CD4-positive, alpha-beta T cell treated with Interleukin-15 for 4 hours (primary cell): ENCODE measurements around the gene ZNF862.
"Not testable (repeated sequence)": the region's sequence is repeated elsewhere in the genome, so short reads cannot be mapped to it uniquely, and the experiment has no call there.

Experiments
- DNase-seq: peaks from one replicate; pipeline ENCODE4 v3.0.0-alpha.2; 2020; ENCODE audit warnings: low spot score

Gene ZNF862

GRCh38 chr7:149824748-149825566 is 13.2 kb upstream of the ZNF862 start:
- DNase-seq = no peak

- DNase-seq = no peak
These were observed 12.4 kb upstream of the ZNF862 start for GRCh38 chr7:149825567-149826343.

GRCh38 chr7:149826344-149827088 is 11.7 kb upstream of the ZNF862 start:
- no peak for DNase-seq

GRCh38 chr7:149827089-149827981 is 10.8 kb upstream of the ZNF862 start:
- DNase-seq = no peak

GRCh38 chr7:149828357-149829309 is 9.5 kb upstream of the ZNF862 start:
- DNase-seq = no peak

DNA sequence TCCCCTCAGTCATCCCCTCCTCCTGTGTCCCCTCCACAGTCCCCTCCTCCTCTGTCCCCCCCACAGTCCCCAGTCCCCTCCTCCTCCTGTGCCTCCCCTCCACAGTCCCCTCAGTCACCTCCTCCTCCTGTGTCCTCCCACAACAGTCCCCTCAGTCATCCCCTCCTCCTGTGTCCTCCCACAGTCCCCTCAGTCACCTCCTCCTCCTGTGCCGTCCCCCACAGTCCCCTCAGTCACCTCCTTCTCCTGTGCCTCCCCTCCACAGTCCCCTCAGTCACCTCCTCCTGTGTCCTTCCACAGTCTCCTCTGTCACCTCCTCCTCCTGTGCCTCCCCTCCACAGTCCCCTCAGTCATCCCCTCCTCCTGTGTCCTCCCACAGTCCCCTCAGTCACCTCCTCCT is 7.6 kb upstream of the ZNF862 start:
- not testable (repeated sequence) for DNase-seq

DNA sequence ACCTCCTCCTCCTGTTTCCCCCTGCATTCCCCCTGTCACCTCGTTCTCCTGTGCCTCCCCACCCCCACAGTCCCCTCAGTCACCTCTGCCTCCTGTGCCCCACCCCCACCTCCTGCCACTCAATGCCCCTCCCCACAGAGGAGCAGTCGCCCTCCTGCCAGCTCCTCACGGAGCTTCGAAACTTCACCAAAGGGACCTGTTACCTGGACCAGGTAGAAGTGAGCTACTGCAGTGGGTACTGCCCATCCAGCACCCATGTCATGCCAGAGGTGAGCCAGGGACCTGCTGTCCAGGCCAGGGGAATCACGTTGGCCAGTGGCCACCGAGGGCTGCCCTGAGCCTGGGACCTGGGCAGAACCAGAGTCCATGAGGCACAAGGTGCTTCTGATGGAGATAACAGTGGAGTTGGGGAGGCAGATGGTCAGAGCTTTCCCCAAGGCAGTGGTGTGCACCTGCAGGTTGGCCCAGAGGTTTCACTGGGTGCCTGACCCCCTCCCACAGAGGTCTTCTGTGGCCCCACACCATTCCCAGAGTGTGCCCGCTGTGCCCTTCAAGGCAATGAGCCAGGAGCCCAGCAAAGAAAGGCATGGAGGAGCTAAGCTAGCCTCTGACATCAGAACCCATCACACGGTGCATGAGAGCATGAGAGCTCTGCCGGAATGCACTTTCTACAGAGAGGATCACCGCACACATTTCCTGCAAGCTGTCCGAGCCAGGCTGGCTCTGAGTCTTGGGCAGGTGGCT is 7.0 kb upstream of the ZNF862 start:
- DNase-seq = no peak

DNA sequence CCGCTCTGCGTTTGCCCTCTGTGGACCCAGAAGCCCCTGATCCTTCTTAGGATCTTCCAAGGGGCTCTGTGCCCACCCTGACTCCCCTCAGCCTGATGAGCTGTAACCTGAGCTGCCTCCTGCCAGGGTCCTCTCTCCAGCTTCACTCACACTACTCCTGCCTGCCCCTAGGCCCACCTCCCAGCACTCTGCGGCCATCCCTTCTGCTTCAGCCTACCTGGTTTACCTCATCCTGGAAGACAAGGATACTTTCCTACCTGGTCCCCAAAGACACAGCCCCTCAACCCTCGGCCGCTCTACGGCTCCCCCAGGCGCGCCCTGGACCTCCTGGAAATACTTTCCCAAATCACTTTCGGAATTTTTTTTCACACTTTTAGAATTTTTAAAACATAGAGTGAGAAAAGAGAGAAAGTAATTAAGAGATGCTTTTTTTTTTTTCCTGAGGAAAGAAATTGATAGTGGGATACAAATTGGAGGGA is 6.4 kb upstream of the ZNF862 start:
- no peak for DNase-seq

GRCh38 chr7:149832332-149833041 is 5.7 kb upstream of the ZNF862 start:
- no peak for DNase-seq

- no peak for DNase-seq
These were observed 4.6 kb upstream of the ZNF862 start for GRCh38 chr7:149833495-149834130.

DNA sequence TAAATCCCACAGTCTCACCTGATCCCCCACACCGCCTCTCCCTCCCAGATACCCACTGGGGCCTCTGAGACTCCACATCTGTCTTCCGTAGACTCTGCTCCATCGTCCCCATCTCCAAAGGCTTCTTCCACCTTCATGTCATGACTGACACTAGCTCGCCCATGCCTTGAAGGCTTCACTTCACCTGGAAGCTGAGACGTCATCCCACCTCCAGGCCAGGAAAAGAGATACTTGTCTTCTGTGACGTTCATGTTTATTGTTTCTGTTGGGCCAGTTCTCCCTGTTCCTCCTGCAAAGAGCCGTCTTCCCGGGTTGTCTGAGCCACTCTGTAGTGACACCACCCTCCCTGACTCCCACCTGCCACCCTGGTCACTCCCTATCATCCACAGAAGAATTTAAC is 3.6 kb upstream of the ZNF862 start:
- DNase-seq = no peak

GRCh38 chr7:149836434-149836833 is 1.7 kb upstream of the ZNF862 start:
- no peak for DNase-seq

DNA sequence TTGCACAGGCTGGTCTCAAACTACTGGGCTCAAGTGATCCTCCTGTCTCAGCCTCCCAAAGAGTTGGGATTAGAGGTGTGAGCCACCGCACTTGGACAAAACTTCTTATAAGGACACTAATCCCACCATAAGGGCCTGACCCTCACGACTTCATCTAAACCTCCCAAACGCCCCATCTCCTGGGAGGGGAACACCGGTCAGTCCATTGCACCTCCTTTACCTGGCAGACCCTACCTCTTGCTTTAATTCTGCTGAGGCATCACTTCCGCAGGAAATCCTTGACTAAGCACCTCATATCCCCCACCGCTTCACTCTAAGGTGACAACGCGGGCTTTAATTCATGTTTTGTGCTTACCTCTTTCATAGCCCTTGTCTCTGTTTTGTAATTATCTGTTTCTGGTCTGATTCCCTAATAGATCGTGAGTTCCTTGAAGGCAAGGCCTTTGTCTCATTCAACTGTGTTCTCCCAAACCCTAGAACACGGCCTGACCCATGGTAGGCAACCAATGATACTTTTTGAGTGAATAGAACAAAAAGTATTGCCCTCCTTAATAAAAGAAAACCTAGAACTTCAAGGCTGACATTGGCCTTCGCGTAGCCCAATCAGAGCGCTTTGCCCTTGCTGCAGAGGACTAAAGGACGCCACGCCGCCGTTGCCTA is 481 bp upstream of the ZNF862 start:
- no peak for DNase-seq

GRCh38 chr7:149838992-149839408 is 825 bp downstream of the ZNF862 start:
- no peak for DNase-seq

GRCh38 chr7:149839933-149840332 is 1.8 kb downstream of the ZNF862 start:
- DNase-seq = no peak

GRCh38 chr7:149843566-149843965 is 5.4 kb downstream of the ZNF862 start:
- no peak for DNase-seq

DNA sequence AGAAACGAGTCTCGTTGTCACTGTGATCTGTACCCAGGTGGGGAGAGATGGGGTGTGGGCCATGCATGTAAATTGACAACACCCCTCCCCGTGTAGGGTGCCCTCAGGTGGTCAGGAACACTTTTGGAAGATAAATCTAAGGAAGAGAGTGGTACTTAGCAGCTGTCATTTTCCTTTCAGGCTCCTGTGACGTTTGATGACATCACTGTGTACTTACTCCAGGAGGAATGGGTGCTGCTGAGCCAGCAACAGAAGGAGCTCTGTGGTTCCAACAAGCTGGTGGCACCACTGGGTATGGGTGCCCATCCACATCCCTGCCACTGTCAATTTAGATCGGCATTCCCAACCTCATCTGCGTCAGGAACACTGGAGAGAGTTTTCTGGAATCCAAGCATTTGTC is 6.3 kb downstream of the ZNF862 start:
- DNase-seq = no peak
